ENCODE data around the gene CKAP4.

Gene CKAP4

GRCh38 chr12:106282457-106283097 lies 34.8 kb upstream of the CKAP4 start:
- H3K27me3 Mint-ChIP-seq = peaks cover 6% of the 10 kb centered on the region
- no peak overlapping the region for H3K27ac Mint-ChIP-seq
- H3K4me3 Mint-ChIP-seq = no peak overlapping the region
- no peaks in the 10 kb centered on the region for H3K36me3 Mint-ChIP-seq (ENCODE audit: low read depth)
- peaks cover 17% of the 10 kb centered on the region for H3K4me1 Mint-ChIP-seq (ENCODE audit: low read depth)
- peaks cover 4% of the 10 kb centered on the region for H3K9me3 Mint-ChIP-seq
- DNase-seq = peak; percentile 54

- Mint-ChIP-seq H3K27me3 (peaks cover 6% of the 10 kb centered on the region), H3K4me1 (ENCODE audit: low read depth) (peaks cover 13% of the 10 kb centered on the region), H3K36me3 (ENCODE audit: low read depth) (no peaks in the 10 kb centered on the region), H3K9me3 (peaks cover 4% of the 10 kb centered on the region), H3K27ac (no peak overlapping the region), H3K4me3 (no peak overlapping the region)
- no peak for DNase-seq
Measured at GRCh38 chr12:106281804-106282203, 34.0 kb upstream of the CKAP4 start.

- no peak overlapping the region for H3K27ac Mint-ChIP-seq
- no peaks in the 10 kb centered on the region for H3K36me3 Mint-ChIP-seq (ENCODE audit: low read depth)
- no peak overlapping the region for H3K4me3 Mint-ChIP-seq
- peaks cover 13% of the 10 kb centered on the region for H3K4me1 Mint-ChIP-seq (ENCODE audit: low read depth)
- DNase-seq = no peak
- peaks cover 4% of the 10 kb centered on the region for H3K9me3 Mint-ChIP-seq
- H3K27me3 Mint-ChIP-seq = peaks cover 6% of the 10 kb centered on the region
Measured at GRCh38 chr12:106281056-106281782, 33.4 kb upstream of the CKAP4 start.

GRCh38 chr12:106280106-106280505 lies 32.3 kb upstream of the CKAP4 start:
- Mint-ChIP-seq H3K27me3 (peaks cover 4% of the 10 kb centered on the region), H3K27ac (no peak overlapping the region), H3K4me3 (no peak overlapping the region), H3K36me3 (ENCODE audit: low read depth) (no peaks in the 10 kb centered on the region), H3K4me1 (ENCODE audit: low read depth) (peaks cover 9% of the 10 kb centered on the region), H3K9me3 (peaks cover 4% of the 10 kb centered on the region)
- DNase-seq = no peak

- H3K27ac Mint-ChIP-seq = no peak overlapping the region
- no peaks in the 10 kb centered on the region for H3K27me3 Mint-ChIP-seq
- no peak overlapping the region for H3K4me3 Mint-ChIP-seq
- no peaks in the 10 kb centered on the region for H3K9me3 Mint-ChIP-seq
- no peak for DNase-seq
- H3K36me3 Mint-ChIP-seq (ENCODE audit: low read depth) = no peaks in the 10 kb centered on the region
- H3K4me1 Mint-ChIP-seq (ENCODE audit: low read depth) = no peaks in the 10 kb centered on the region
Measured at GRCh38 chr12:106276032-106276740, 28.4 kb upstream of the CKAP4 start.

GRCh38 chr12:106275458-106275857 lies 27.6 kb upstream of the CKAP4 start:
- H3K4me1 Mint-ChIP-seq (ENCODE audit: low read depth) = no peaks in the 10 kb centered on the region
- H3K4me3 Mint-ChIP-seq = no peak overlapping the region

GRCh38 chr12:106274575-106275121 lies 26.8 kb upstream of the CKAP4 start:
- no peak overlapping the region for H3K27ac Mint-ChIP-seq
- DNase-seq = no peak
- no peak overlapping the region for H3K4me3 Mint-ChIP-seq
- no peaks in the 10 kb centered on the region for H3K4me1 Mint-ChIP-seq (ENCODE audit: low read depth)
- H3K36me3 Mint-ChIP-seq (ENCODE audit: low read depth) = no peaks in the 10 kb centered on the region
- no peaks in the 10 kb centered on the region for H3K9me3 Mint-ChIP-seq
- no peaks in the 10 kb centered on the region for H3K27me3 Mint-ChIP-seq

More at GRCh38 chr12:106275458-106275857, 27.6 kb upstream of the CKAP4 start:
- no peak for DNase-seq
- no peaks in the 10 kb centered on the region for H3K27me3 Mint-ChIP-seq
- no peak overlapping the region for H3K27ac Mint-ChIP-seq
- no peaks in the 10 kb centered on the region for H3K9me3 Mint-ChIP-seq
- H3K36me3 Mint-ChIP-seq (ENCODE audit: low read depth) = no peaks in the 10 kb centered on the region

- DNase-seq = no peak
- Mint-ChIP-seq H3K4me3 (no peak overlapping the region), H3K9me3 (no peaks in the 10 kb centered on the region), H3K4me1 (ENCODE audit: low read depth) (peaks cover 1% of the 10 kb centered on the region), H3K36me3 (ENCODE audit: low read depth) (no peaks in the 10 kb centered on the region), H3K27me3 (no peaks in the 10 kb centered on the region), H3K27ac (no peak overlapping the region)
Measured at GRCh38 chr12:106274012-106274411, 26.2 kb upstream of the CKAP4 start.

GRCh38 chr12:106273491-106273890 lies 25.7 kb upstream of the CKAP4 start:
- peaks cover 2% of the 10 kb centered on the region for H3K4me1 Mint-ChIP-seq (ENCODE audit: low read depth)
- no peaks in the 10 kb centered on the region for H3K27me3 Mint-ChIP-seq
- no peak overlapping the region for H3K4me3 Mint-ChIP-seq
- no peak overlapping the region for H3K27ac Mint-ChIP-seq
- DNase-seq = no peak
- H3K9me3 Mint-ChIP-seq = no peaks in the 10 kb centered on the region
- no peaks in the 10 kb centered on the region for H3K36me3 Mint-ChIP-seq (ENCODE audit: low read depth)

- Mint-ChIP-seq H3K4me1 (ENCODE audit: low read depth) (peaks cover 10% of the 10 kb centered on the region), H3K36me3 (ENCODE audit: low read depth) (no peaks in the 10 kb centered on the region), H3K9me3 (no peaks in the 10 kb centered on the region), H3K27me3 (no peaks in the 10 kb centered on the region), H3K27ac (no peak overlapping the region), H3K4me3 (no peak overlapping the region)
- DNase-seq = no peak
Measured at GRCh38 chr12:106271575-106272505, 24.0 kb upstream of the CKAP4 start.

GRCh38 chr12:106269150-106269771 lies 21.4 kb upstream of the CKAP4 start:
- Mint-ChIP-seq H3K4me3 (no peak overlapping the region), H3K9me3 (no peaks in the 10 kb centered on the region), H3K27me3 (no peaks in the 10 kb centered on the region), H3K36me3 (ENCODE audit: low read depth) (no peaks in the 10 kb centered on the region), H3K27ac (no peak overlapping the region), H3K4me1 (ENCODE audit: low read depth) (peaks cover 10% of the 10 kb centered on the region)
- no peak for DNase-seq

- no peak overlapping the region for H3K27ac Mint-ChIP-seq
- no peaks in the 10 kb centered on the region for H3K9me3 Mint-ChIP-seq
- H3K36me3 Mint-ChIP-seq (ENCODE audit: low read depth) = no peaks in the 10 kb centered on the region
- no peaks in the 10 kb centered on the region for H3K27me3 Mint-ChIP-seq
- no peak overlapping the region for H3K4me3 Mint-ChIP-seq
- DNase-seq = no peak
- peaks cover 10% of the 10 kb centered on the region for H3K4me1 Mint-ChIP-seq (ENCODE audit: low read depth)
Measured at GRCh38 chr12:106267535-106267934, 19.7 kb upstream of the CKAP4 start.

- H3K27ac Mint-ChIP-seq = no peak overlapping the region
- H3K4me3 Mint-ChIP-seq = no peak overlapping the region
Measured at GRCh38 chr12:106265116-106265515, 17.3 kb upstream of the CKAP4 start.

More at GRCh38 chr12:106265116-106265515, 17.3 kb upstream of the CKAP4 start:
- peaks cover 10% of the 10 kb centered on the region for H3K4me1 Mint-ChIP-seq (ENCODE audit: low read depth)
- H3K9me3 Mint-ChIP-seq = no peaks in the 10 kb centered on the region
- no peak for DNase-seq
- H3K27me3 Mint-ChIP-seq = no peaks in the 10 kb centered on the region
- H3K36me3 Mint-ChIP-seq (ENCODE audit: low read depth) = no peaks in the 10 kb centered on the region

Measured in activated T-cell treated with anti-CD3 and anti-CD28 coated beads, Interleukin-2, amount 50 U/mL, for 24 hours (primary cell).